Testis (tissue), 2 donors: ENCODE data around the gene PEX14.

Experiments
- POLR2A ChIP-seq: fragments of 450-650 bp; IDR thresholded peaks from one replicate; pipeline ENCODE4 v1.6.1; 2017; ENCODE audit warnings: antibody characterized with exemption, mild to moderate bottlenecking, moderate library complexity
- TF ChIP-seq, protein P1 (sequence below), 3 experiments: fragments of 450-650 bp in 2 of 3; fragments of 200-600 bp in 1 of 3; sonication (generic) in 1 of 3; IDR thresholded peaks; one replicate each; pipeline ENCODE4 v1.5.1; 2016 to 2019; ENCODE audit warnings: antibody characterized with exemption in 3 of 3, mild to moderate bottlenecking in 2 of 3, moderate library complexity in 1 of 3

DNA sequence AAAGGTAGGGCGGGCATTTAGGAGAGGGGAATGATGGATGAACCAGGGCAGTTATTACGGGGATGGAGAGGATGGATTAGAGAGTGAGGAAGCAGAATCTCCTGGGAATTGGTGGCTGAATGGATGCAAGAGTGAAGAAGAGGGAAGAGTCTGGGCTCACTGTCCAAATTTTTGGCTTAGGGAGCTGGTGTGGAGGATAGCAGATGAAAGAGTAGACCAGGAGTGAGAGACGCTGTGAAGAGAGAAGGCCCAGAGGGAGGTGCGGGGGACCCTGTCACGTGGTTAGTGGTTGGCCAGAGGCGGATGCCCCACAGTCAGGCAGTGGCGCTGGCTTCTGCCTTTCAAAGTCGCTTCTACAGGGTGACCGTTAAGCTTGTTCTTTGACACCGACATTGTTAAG lies 78.4 kb downstream of the PEX14 start:
- TF ChIP-seq, protein P1, sequence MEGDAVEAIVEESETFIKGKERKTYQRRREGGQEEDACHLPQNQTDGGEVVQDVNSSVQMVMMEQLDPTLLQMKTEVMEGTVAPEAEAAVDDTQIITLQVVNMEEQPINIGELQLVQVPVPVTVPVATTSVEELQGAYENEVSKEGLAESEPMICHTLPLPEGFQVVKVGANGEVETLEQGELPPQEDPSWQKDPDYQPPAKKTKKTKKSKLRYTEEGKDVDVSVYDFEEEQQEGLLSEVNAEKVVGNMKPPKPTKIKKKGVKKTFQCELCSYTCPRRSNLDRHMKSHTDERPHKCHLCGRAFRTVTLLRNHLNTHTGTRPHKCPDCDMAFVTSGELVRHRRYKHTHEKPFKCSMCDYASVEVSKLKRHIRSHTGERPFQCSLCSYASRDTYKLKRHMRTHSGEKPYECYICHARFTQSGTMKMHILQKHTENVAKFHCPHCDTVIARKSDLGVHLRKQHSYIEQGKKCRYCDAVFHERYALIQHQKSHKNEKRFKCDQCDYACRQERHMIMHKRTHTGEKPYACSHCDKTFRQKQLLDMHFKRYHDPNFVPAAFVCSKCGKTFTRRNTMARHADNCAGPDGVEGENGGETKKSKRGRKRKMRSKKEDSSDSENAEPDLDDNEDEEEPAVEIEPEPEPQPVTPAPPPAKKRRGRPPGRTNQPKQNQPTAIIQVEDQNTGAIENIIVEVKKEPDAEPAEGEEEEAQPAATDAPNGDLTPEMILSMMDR (IDR thresholded peaks at IDR 0.05): no peak
- no peak for TF ChIP-seq POLR2A
